Colonic mucosa (tissue), 4 donors: Measurements from ENCODE around the gene ROPN1. TPM values are rescaled to one million over a fixed set of nuclear protein-coding genes. Genes with fewer than 3 reads are reported as not detected.
"Not testable (repeated sequence)": the region's sequence is repeated elsewhere in the genome, so short reads cannot be mapped to it uniquely, and the experiment has no call there.

Experiments used
- DNase-seq: peaks from one replicate; pipeline ENCODE4 v3.0.0-alpha.2; 2020
- H3K27ac ChIP-seq: fragments of 200-600 bp; one replicate; pipeline ENCODE4 v1.8.0; 2021
- H3K27me3 ChIP-seq: fragments of 200-600 bp; one replicate; pipeline ENCODE4 v1.8.0; 2021
- H3K36me3 ChIP-seq: fragments of 200-600 bp; one replicate; pipeline ENCODE4 v1.8.0; 2021
- H3K4me1 ChIP-seq: fragments of 200-600 bp; one replicate; pipeline ENCODE4 v1.8.0; 2021; ENCODE audit warnings: mild to moderate bottlenecking
- H3K4me3 ChIP-seq: fragments of 200-600 bp; one replicate; pipeline ENCODE4 v1.8.0; 2021
- H3K9ac ChIP-seq, 2 donors: one replicate each; pipeline ENCODE4 v1.7.0; 2013; ENCODE audit warnings: control low read depth in 2 of 2, low read depth in 2 of 2, low read length in 2 of 2
- H3K9me3 ChIP-seq: fragments of 200-600 bp; one replicate; pipeline ENCODE4 v1.8.0; 2021
- intact Hi-C: fragments of 100-400 bp; cut with DNase I; formaldehyde crosslinking; loops from one replicate; pipeline ENCODE4 v1.14.1; 2022
- total RNA-seq, 2 donors: library from RNA; stranded (reverse); fragmentation: NEBNext Ultra II Directional in 1 of 2; extraction: Animal tissue kit (Norgen Biotek cat#: 25700) in 1 of 2; gene quantifications; one replicate each; pipeline ENCODE4 v1.2.1, GENCODE V29; 2021
- TF ChIP-seq, protein P1 (sequence below): fragments of 200-600 bp; IDR thresholded peaks from one replicate; pipeline ENCODE4 v1.8.0; 2022; ENCODE audit warnings: antibody characterized with exemption, mild to moderate bottlenecking
- donor health status: healthy.
- donor health status: DM: no; HTN: no; CAD: no.
- donor health status: DM: no; HTN: no; CAD: no.

ROPN1 gene
- total RNA-seq, 2 donors from 2014 or later = 0.66 to 1.1 TPM

DNA sequence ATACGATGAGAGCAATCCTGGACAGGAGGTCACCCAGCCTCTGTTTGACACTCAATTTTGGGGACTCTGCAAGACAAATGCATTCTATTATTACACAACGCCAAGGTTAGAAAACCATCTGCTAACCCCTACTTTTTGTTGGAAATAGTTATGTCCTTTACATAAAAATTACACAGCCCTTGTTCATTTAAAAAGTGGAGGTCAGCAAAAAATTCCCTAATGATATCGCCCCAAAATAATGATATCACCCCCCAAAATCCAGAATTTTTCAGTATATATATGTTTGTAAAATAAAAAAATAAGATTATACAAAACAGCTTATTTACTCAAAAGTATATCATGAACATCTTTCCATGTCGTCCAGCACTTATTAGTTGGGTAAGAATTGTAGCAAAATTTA, 11.4 kb downstream of the ROPN1 start:
- no peaks in the 10 kb centered on the region for H3K4me1 ChIP-seq
- TF ChIP-seq, protein P1, sequence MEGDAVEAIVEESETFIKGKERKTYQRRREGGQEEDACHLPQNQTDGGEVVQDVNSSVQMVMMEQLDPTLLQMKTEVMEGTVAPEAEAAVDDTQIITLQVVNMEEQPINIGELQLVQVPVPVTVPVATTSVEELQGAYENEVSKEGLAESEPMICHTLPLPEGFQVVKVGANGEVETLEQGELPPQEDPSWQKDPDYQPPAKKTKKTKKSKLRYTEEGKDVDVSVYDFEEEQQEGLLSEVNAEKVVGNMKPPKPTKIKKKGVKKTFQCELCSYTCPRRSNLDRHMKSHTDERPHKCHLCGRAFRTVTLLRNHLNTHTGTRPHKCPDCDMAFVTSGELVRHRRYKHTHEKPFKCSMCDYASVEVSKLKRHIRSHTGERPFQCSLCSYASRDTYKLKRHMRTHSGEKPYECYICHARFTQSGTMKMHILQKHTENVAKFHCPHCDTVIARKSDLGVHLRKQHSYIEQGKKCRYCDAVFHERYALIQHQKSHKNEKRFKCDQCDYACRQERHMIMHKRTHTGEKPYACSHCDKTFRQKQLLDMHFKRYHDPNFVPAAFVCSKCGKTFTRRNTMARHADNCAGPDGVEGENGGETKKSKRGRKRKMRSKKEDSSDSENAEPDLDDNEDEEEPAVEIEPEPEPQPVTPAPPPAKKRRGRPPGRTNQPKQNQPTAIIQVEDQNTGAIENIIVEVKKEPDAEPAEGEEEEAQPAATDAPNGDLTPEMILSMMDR = no peak
- no peaks in the 10 kb centered on the region for H3K36me3 ChIP-seq
- H3K9ac ChIP-seq = no peak overlapping the region
- H3K4me3 ChIP-seq = no peak overlapping the region
- intact Hi-C loops = loop anchor here (10.0 kb wide), 2 partner anchors 96 to 256 kb away; partner anchors contain the start of gene MYLK
- H3K27me3 ChIP-seq = no peaks in the 10 kb centered on the region
- no peak overlapping the region for H3K27ac ChIP-seq
- no peaks in the 10 kb centered on the region for H3K9me3 ChIP-seq
- no peak for DNase-seq

GRCh38 chr3:123979525-123980501, 12.1 kb downstream of the ROPN1 start:
- TF ChIP-seq, protein P1 = peak; percentile 71
- intact Hi-C loops = loop anchor here (10.0 kb wide), 2 partner anchors 95 to 255 kb away; partner anchors contain the start of gene MYLK
- not testable (repeated sequence) for H3K27ac ChIP-seq, H3K9me3 ChIP-seq, H3K36me3 ChIP-seq, H3K27me3 ChIP-seq, H3K9ac ChIP-seq, H3K4me1 ChIP-seq
- H3K4me3 ChIP-seq = peak overlapping the region; percentile 6
- peak; percentile 62 for DNase-seq

- intact Hi-C loops, H3K9ac ChIP-seq, H3K27me3 ChIP-seq, H3K4me3 ChIP-seq, H3K4me1 ChIP-seq, H3K9me3 ChIP-seq, H3K36me3 ChIP-seq, DNase-seq, H3K27ac ChIP-seq: not testable (repeated sequence)
Observed at GRCh38 chr3:123976904-123977303, 15.0 kb downstream of the ROPN1 start.

- DNase-seq, H3K27me3 ChIP-seq, H3K36me3 ChIP-seq, H3K9me3 ChIP-seq, H3K4me1 ChIP-seq, H3K9ac ChIP-seq, H3K27ac ChIP-seq, H3K4me3 ChIP-seq, intact Hi-C loops: not testable (repeated sequence)
Observed at GRCh38 chr3:123976181-123976898, 15.6 kb downstream of the ROPN1 start.

- H3K27me3 ChIP-seq, intact Hi-C loops, H3K9me3 ChIP-seq, H3K4me3 ChIP-seq, DNase-seq, H3K9ac ChIP-seq, H3K4me1 ChIP-seq, H3K27ac ChIP-seq, H3K36me3 ChIP-seq: not testable (repeated sequence)
Observed at GRCh38 chr3:123975030-123975429, 16.9 kb downstream of the ROPN1 start.

DNA sequence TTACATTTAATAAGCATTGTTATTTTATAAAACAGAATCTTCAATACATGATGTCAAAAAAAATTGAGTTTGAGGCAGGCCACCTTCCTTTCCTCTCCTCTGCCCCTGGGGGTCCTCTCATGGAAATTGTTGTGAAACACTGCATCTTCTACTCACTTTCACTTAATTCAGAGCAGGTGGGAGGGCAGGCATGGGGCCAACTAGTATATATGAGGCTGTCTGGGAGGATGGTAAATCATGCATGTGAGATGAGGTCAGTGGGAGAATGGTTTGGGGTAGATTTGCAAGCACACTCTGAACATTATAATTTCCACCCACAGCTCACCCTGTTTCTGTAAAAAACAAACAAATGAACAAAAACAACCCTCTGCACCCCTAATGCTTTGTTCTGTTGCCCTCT, 20.5 kb downstream of the ROPN1 start:
- TF ChIP-seq, protein P1 = no peak
- no peak overlapping the region for H3K27ac ChIP-seq
- DNase-seq = no peak
- no peaks in the 10 kb centered on the region for H3K36me3 ChIP-seq
- H3K4me3 ChIP-seq = no peak overlapping the region
- intact Hi-C loops = no loop called here
- H3K9ac ChIP-seq = no peak overlapping the region
- H3K4me1 ChIP-seq = no peaks in the 10 kb centered on the region
- no peaks in the 10 kb centered on the region for H3K27me3 ChIP-seq
- no peaks in the 10 kb centered on the region for H3K9me3 ChIP-seq

DNA sequence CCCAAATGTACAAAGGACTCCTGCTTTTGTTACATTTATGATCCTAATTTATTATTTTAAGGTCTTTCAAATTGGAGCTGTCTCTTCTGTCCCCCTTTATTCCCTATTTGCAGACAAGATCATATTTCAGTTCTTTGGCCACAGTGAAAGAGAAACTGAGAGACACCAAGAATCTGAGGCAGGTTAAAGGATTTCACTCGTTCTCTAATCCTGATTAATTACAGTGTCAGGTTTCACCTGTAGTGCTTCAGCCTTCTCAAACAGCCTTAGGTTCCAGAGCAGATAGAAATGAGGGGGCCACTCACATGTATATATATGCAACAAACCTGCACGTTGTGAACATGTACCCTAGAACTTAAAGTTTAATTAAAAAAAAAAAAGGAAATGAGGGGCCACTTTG, 24.7 kb downstream of the ROPN1 start:
- H3K4me3 ChIP-seq, H3K9ac ChIP-seq, H3K9me3 ChIP-seq, H3K27ac ChIP-seq, H3K4me1 ChIP-seq, H3K27me3 ChIP-seq, H3K36me3 ChIP-seq, intact Hi-C loops, DNase-seq: not testable (repeated sequence)

- H3K36me3 ChIP-seq, H3K4me1 ChIP-seq, H3K9me3 ChIP-seq, DNase-seq, H3K27ac ChIP-seq, H3K4me3 ChIP-seq, H3K27me3 ChIP-seq, H3K9ac ChIP-seq, intact Hi-C loops: not testable (repeated sequence)
Observed at GRCh38 chr3:123966799-123967198, 25.1 kb downstream of the ROPN1 start.

DNA sequence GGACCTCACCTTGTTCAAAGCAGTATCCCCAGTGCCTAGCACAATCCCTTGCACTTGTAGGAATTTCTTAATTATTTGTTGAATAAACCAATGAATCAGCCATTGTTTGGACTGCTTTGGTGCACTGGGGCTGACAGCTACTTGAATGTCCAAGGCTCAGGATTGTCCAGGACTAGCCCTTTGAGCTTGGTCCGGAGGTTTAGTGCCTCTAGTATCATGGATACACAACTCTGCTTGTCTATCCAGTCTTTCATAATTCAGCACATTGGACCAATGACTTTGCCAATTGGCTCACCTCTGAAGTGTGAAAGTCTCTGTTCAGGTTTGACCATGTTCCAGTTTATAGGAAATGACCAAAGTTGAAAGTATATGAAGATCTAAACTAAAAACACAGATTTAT, 27.1 kb downstream of the ROPN1 start:
- intact Hi-C loops, H3K4me3 ChIP-seq, H3K9me3 ChIP-seq, H3K36me3 ChIP-seq, H3K27ac ChIP-seq, H3K4me1 ChIP-seq, H3K27me3 ChIP-seq, H3K9ac ChIP-seq, DNase-seq: not testable (repeated sequence)
